ENCODE results near the gene PKN2. TPM values are rescaled to one million over a fixed set of nuclear protein-coding genes. Genes with fewer than 3 reads are reported as not detected.
A peak's percentile ranks its signal among the peaks of the same experiment; 100 is the strongest.
"Not testable (repeated sequence)": the region's sequence is repeated elsewhere in the genome, so short reads cannot be mapped to it uniquely, and the experiment has no call there.

Gene PKN2
- total and polyA plus RNA-seq, 8 donors: 5.0 to 118 (median 24.1) TPM

GRCh38 chr1:88698140-88698539, 14.1 kb downstream of the PKN2 start:
- intact Hi-C loops (cut with DNase I; ENCODE audit: low total_unique reads): no loop called here
- 65 to 68% (median 67%) methylated on average over 2 of the region's 2 CpGs for WGBS, 5 donors
- Histone ChIP-seq H3K27me3 (no peaks in the 10 kb centered on the region), H3K4me1 (peaks cover 0 to 61% (median 29%) of the 10 kb centered on the region in 4 donors), H3K9me3 (no peaks in the 10 kb centered on the region), H3K36me3 (peaks cover 0 to 10% (median 0%) of the 10 kb centered on the region in 4 donors), H3K4me3 (no peak overlapping the region), H3K27ac (no peak overlapping the region)
- no peak for DNase-seq
- TF ChIP-seq EP300 (IDR thresholded peaks at IDR 0.05) (no peak), POLR2AphosphoS5 (IDR thresholded peaks at IDR 0.05) (no peak), POLR2A (IDR thresholded peaks at IDR 0.05) (no peak)
- TF ChIP-seq, protein P1, sequence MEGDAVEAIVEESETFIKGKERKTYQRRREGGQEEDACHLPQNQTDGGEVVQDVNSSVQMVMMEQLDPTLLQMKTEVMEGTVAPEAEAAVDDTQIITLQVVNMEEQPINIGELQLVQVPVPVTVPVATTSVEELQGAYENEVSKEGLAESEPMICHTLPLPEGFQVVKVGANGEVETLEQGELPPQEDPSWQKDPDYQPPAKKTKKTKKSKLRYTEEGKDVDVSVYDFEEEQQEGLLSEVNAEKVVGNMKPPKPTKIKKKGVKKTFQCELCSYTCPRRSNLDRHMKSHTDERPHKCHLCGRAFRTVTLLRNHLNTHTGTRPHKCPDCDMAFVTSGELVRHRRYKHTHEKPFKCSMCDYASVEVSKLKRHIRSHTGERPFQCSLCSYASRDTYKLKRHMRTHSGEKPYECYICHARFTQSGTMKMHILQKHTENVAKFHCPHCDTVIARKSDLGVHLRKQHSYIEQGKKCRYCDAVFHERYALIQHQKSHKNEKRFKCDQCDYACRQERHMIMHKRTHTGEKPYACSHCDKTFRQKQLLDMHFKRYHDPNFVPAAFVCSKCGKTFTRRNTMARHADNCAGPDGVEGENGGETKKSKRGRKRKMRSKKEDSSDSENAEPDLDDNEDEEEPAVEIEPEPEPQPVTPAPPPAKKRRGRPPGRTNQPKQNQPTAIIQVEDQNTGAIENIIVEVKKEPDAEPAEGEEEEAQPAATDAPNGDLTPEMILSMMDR (IDR thresholded peaks at IDR 0.05): no peak

DNA sequence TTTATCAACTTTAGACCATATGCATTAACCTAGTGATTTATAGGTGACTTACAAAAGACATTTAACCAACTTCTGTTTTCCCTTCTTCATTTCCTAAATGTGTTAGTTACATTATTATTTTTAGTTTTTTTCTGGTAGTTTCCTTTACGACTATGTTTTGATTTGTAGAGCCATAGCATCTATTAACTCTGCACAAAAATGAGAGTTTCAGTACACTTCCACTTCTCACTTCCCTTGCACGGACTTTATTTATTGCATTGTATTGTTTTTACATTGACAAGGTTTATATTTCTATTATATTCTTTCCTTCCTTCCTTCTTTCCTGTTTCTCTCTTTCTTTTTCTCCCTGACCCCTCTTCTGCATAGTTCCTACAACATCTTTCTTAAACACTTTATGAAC, 14.7 kb downstream of the PKN2 start:
- DNase-seq: no peak
- Histone ChIP-seq H3K27ac (no peak overlapping the region), H3K36me3 (peaks cover 0 to 6% (median 0%) of the 10 kb centered on the region in 4 donors), H3K27me3 (no peaks in the 10 kb centered on the region), H3K9me3 (no peaks in the 10 kb centered on the region), H3K4me1 (peaks cover 0 to 61% (median 31%) of the 10 kb centered on the region in 4 donors), H3K4me3 (no peak overlapping the region)
- intact Hi-C loops (cut with DNase I; ENCODE audit: low total_unique reads): no loop called here
- TF ChIP-seq EP300 (IDR thresholded peaks at IDR 0.05) (no peak), POLR2A (IDR thresholded peaks at IDR 0.05) (no peak), POLR2AphosphoS5 (IDR thresholded peaks at IDR 0.05) (no peak)
- TF ChIP-seq, protein P1 (IDR thresholded peaks at IDR 0.05): no peak
- 57 to 84% (median 72%) methylated on average over 2 of the region's 2 CpGs for WGBS, 5 donors

GRCh38 chr1:88700425-88701013, 16.4 kb downstream of the PKN2 start:
- H3K27me3 ChIP-seq: no peaks in the 10 kb centered on the region
- WGBS, 5 donors: 83 to 90% (median 87%) methylated on average over 5 of the region's 5 CpGs
- no peaks in the 10 kb centered on the region for H3K36me3 ChIP-seq
- peaks cover 0 to 63% (median 32%) of the 10 kb centered on the region in 4 donors for H3K4me1 ChIP-seq
- peak overlapping the region in 2 of 5 donors; percentile 36 to 82 for H3K27ac ChIP-seq
- H3K9me3 ChIP-seq: no peaks in the 10 kb centered on the region
- no peak overlapping the region for H3K4me3 ChIP-seq
- intact Hi-C loops (cut with DNase I; ENCODE audit: low total_unique reads): no loop called here
- no peak for TF ChIP-seq POLR2A (IDR thresholded peaks at IDR 0.05)
- no peak for TF ChIP-seq POLR2AphosphoS5 (IDR thresholded peaks at IDR 0.05)
- no peak for TF ChIP-seq EP300 (IDR thresholded peaks at IDR 0.05)
- TF ChIP-seq, protein P1 (IDR thresholded peaks at IDR 0.05): no peak
- DNase-seq: no peak

GRCh38 chr1:88701275-88701674, 17.2 kb downstream of the PKN2 start:
- H3K4me1 ChIP-seq: peaks cover 0 to 57% (median 31%) of the 10 kb centered on the region in 4 donors
- 26 to 43% (median 30%) methylated on average over 2 of the region's 2 CpGs for WGBS, 5 donors
- no peaks in the 10 kb centered on the region for H3K36me3 ChIP-seq
- no peaks in the 10 kb centered on the region for H3K27me3 ChIP-seq
- H3K27ac ChIP-seq: peak overlapping the region in 2 of 5 donors; percentile 36 to 82
- peak in 1 of 2 donors; percentile 26 for DNase-seq
- TF ChIP-seq POLR2AphosphoS5 (IDR thresholded peaks at IDR 0.05) (no peak), POLR2A (IDR thresholded peaks at IDR 0.05) (no peak), EP300 (IDR thresholded peaks at IDR 0.05) (no peak)
- TF ChIP-seq, protein P1 (IDR thresholded peaks at IDR 0.05): no peak
- H3K4me3 ChIP-seq: no peak overlapping the region
- H3K9me3 ChIP-seq: no peaks in the 10 kb centered on the region
- intact Hi-C loops (cut with DNase I; ENCODE audit: low total_unique reads): no loop called here

GRCh38 chr1:88701793-88702192, 17.7 kb downstream of the PKN2 start:
- H3K4me1 ChIP-seq: peaks cover 0 to 52% (median 30%) of the 10 kb centered on the region in 4 donors
- H3K9me3 ChIP-seq; H3K4me3 ChIP-seq; DNase-seq; intact Hi-C loops (cut with DNase I; ENCODE audit: low total_unique reads); H3K36me3 ChIP-seq; H3K27me3 ChIP-seq: not testable (repeated sequence)
- WGBS, 5 donors: 88 to 99% (median 95%) methylated on average over 5 of the region's 5 CpGs
- H3K27ac ChIP-seq: peak overlapping the region in 2 of 5 donors; percentile 36 to 82
